ENCODE measurements around the gene ALPL.

The ALPL gene

GRCh38 chr1:21541835-21542234 lies 32.6 kb downstream of the ALPL start:
- ChIA-PET CTCF (interaction anchor here (1.0 to 1.1 kb wide), 2 partner anchors 13 to 171 kb away, joined by 3 read pairs; no protein-coding TSS in a partner anchor), POLR2A (no interaction called here)
- no peak for DNase-seq (ENCODE audit: extremely low spot score)
- no peak for TF ChIP-seq CTCF (IDR thresholded peaks at IDR 0.05; ENCODE audit: control extremely low read depth, extremely low read depth, low read depth, missing control alignments)

GRCh38 chr1:21543598-21543997 lies 34.4 kb downstream of the ALPL start:
- no peak for DNase-seq (ENCODE audit: extremely low spot score)
- no peak for TF ChIP-seq CTCF (IDR thresholded peaks at IDR 0.05; ENCODE audit: control extremely low read depth, extremely low read depth, low read depth, missing control alignments)
- ChIA-PET CTCF (interaction anchor here (0.8 to 1.2 kb wide), 2 partner anchors 15 to 173 kb away, joined by 4 read pairs; no protein-coding TSS in a partner anchor), POLR2A (no interaction called here)

- no peak for DNase-seq (ENCODE audit: extremely low spot score)
- no peak for TF ChIP-seq CTCF (IDR thresholded peaks at IDR 0.05; ENCODE audit: control extremely low read depth, extremely low read depth, low read depth, missing control alignments)
- ChIA-PET POLR2A (no interaction called here), CTCF (interaction anchor here (0.8 to 2.0 kb wide), 3 partner anchors 9 to 174 kb away, joined by 4 to 5 read pairs (median 4); no protein-coding TSS in a partner anchor)
These were observed 34.9 kb downstream of the ALPL start for GRCh38 chr1:21544095-21544494.

GRCh38 chr1:21546122-21546825 lies 37.1 kb downstream of the ALPL start:
- ChIA-PET POLR2A (no interaction called here), CTCF (interaction anchor here (2.0 kb wide), 1 partner anchor 11 kb away, joined by 5 read pairs; no protein-coding TSS in a partner anchor)
- TF ChIP-seq CTCF (IDR thresholded peaks at IDR 0.05; ENCODE audit: control extremely low read depth, extremely low read depth, low read depth, missing control alignments) = no peak
- DNase-seq (ENCODE audit: extremely low spot score) = no peak

- no peak for TF ChIP-seq CTCF (IDR thresholded peaks at IDR 0.05; ENCODE audit: control extremely low read depth, extremely low read depth, low read depth, missing control alignments)
- CTCF ChIA-PET = interaction anchor here (1.1 kb wide), 1 partner anchor 73 kb away, joined by 3 read pairs; no protein-coding TSS in a partner anchor
- POLR2A ChIA-PET = no interaction called here
- no peak for DNase-seq (ENCODE audit: extremely low spot score)
These were observed 38.7 kb downstream of the ALPL start for GRCh38 chr1:21547876-21548275.

- DNase-seq (ENCODE audit: extremely low spot score) = no peak
- ChIA-PET POLR2A (no interaction called here), CTCF (no interaction called here)
- no peak for TF ChIP-seq CTCF (IDR thresholded peaks at IDR 0.05; ENCODE audit: control extremely low read depth, extremely low read depth, low read depth, missing control alignments)
These were observed 40.9 kb downstream of the ALPL start for GRCh38 chr1:21550097-21550496.

Data from GM10248 (cell line).